Activated effector memory CD4-positive, alpha-beta T cell treated with anti-CD3 and anti-CD28 coated beads, Interleukin-2, amount 50 U/mL, for 16 hours (primary cell): Measurements from ENCODE around the gene MOV10L1.

ENCODE experiments used
- DNase-seq: peaks from one replicate; pipeline ENCODE4 v3.0.0-alpha.2; 2020

MOV10L1 gene

DNA sequence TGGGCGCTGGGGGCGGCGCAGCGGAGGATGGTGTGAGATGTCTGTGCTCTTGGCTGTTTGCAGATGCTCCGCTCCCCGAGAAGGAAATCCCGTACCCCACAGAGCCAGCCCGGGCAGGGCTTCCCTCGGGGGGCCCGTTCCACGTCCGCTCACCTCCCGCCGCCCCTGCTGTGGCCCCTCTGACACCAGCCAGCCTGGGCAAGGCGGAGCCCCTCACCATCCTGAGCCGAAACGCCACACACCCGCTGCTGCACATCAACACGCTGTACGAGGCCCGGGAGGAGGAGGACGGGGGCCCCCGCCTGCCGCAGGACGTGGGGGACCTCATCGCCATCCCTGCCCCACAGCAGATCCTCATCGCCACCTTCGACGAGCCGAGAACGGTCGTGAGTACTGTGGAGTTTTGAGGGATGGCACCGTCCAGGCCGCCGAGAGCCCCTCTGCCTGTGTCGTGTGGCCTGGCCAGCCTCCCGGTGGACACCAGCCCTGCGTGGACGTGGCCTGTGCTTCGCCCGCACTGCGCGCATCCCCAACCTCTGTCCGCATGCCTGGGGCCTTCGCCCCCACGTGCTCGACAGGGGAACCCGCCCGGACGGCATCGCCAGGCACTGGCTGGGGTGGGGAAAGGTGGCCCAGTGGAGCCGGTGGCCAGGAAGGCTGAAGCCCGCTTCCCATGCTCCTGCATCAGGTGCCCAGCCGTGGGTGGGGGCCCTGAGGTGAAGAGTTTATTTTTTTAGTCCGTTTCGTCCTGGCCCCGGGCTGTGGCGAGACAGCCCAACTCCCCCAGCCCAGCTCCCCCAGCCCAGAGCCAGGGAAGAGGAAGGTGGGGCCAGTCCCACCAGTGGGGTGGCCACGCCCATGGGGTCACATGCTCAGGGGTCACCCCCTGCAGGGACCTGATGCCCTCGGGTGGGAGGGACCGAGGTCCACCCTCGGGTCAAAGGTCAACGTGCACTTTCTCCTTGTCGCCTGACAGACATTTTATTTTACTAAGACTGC lies 89.4 kb downstream of the MOV10L1 start:
- no peak for DNase-seq

- no peak for DNase-seq
Observed at GRCh38 chr22:50179937-50180726, 90.3 kb downstream of the MOV10L1 start.

- no peak for DNase-seq
Observed at GRCh38 chr22:50180727-50181521, 91.1 kb downstream of the MOV10L1 start.

GRCh38 chr22:50182176-50183081 lies 92.6 kb downstream of the MOV10L1 start:
- DNase-seq = no peak

DNA sequence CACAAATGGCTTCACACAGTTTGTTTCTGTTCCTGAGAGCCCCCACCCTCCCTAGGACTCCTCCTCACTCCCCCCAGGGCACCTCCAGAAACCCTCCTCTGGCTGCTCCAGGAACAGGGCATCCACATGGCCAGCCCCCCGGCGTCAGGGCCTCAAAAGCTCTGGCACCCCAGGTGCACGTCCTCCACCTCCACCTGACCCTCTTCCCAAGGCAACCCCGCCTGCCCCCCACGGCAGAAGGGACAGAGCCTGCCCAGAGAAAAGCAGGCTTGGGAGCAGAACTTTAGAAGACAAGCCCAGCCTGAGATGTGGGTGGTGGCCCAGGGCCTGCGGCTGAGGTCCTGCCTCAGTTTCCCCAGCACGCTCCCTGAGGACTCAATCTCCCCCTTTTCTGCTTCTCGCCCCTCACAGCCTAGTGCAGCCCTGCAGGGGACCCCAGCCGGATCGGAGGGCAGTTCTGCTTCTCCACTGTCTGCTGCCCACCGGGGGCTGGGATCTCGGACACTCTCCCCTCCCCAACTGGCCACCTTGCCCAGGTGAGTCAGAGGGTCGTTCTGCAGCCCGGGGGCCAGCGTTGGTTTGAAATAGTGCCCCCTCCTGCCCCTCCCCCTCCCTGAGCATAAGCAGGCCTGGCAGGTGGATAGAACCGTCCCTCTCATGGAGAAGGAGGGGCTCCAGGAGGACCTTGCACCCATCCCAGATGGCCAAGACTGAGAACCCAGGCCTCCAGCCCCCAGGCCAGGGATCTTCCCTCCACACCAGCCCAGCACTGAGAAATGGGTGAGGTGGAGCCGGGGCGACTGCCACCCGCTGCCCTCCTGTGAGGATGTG lies 93.5 kb downstream of the MOV10L1 start:
- no peak for DNase-seq

- DNase-seq = no peak
Observed at GRCh38 chr22:50184004-50184901, 94.4 kb downstream of the MOV10L1 start.

DNA sequence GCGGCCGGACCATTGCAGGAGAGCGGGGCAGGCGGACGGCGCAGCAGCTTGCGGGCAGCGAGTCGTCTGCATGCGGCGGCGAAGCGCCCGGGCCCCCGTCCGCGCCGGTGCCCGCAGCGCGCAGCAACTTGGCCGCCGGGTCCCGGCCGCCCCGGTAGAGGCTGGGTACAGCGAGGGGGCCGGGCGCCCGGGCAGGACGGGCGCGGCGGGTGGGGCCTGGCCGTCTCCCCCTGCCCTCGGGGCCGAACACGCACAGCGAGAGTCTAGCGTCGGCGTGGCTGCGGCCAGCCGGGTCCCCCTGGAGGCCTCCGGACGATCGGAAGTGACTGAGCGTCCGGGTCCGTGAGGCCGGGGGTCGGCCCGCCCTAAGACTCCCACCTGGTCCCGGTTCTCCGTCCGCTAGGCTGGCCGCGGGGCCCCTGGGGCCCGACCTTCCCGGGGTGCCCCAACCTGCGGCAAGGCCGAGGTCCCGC lies 95.1 kb downstream of the MOV10L1 start:
- no peak for DNase-seq

DNA sequence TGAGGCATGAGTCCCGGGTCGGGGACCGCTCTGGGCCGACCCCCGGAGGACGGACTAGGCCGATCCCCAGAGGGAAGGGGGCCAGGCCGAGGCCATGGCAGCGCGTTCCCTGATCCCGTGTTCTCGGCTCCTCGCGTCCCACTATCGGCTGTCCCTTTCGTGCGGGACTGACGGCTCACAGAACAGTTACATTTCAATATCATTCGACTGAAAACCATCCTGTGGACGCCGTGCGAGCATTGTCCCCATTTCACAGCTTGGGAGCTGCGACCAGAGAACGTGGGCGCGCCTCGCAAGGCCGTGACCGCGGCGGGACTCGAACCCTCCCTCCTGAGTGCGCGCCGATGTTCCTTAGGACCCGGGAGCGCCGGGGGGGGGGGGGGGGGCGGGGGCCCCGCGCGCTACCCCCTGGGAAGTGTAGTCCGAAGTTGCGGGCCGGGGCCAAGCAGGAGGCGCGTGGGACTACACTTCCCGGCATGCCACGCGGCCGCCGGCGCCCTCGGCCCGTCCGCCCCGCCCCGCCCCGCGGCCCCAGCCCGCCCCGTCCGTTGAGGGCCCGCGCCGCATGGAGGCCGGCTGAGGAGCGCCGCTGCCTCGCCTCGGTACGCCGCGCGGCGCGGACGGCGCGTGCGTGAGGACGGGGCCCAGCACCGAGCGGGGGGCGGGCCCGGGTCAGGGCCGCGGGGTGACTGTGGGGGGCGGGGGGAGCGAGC lies 95.7 kb downstream of the MOV10L1 start, which contains the start of gene TRABD:
Gene TRABD (plus strand): TSS at position 539 of the 713 bp plus-strand sequence. CDS start 7,148 bp downstream, outside the sequence.
- DNase-seq = peak; percentile 96

GRCh38 chr22:50186181-50186714 lies 96.4 kb downstream of the MOV10L1 start:
- no peak for DNase-seq

DNA sequence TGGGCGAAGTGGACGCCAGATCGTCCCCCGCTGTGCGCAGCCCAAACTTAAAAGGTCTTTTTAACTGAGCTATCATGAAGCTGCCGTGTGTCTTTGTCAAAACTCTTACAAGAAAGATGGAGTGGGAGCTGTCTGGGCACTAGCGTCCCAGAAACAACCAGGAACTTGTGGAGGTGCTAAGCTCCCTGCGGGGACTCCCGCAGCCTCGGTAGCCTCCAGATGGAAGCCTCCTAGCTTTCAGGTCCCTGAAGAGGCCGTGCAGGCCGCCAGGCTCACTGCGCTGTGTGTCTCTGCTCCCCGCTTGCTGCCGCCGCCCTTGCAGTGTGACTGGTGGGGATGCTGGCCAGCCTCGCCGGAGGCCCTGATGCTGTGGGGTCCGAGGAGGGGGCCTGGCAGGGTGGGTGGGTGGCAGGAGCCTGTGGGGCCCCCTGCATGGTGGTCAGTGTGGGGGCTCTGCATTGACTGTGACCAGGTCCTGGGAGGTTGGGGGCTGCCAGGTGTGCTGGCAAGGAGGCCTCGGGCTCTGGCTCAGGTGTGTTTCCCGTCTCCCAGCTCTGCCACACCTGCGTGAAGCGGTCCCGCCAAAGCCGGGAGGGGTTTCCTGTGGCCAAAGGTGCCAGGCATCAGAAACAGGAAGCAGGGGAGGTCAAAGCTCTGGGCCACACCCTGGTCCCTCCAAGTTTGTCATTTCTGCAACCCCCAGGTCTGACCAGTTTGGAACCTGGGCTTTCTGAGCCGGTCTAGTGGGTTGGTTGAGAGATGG lies 97.1 kb downstream of the MOV10L1 start:
- DNase-seq = no peak

DNA sequence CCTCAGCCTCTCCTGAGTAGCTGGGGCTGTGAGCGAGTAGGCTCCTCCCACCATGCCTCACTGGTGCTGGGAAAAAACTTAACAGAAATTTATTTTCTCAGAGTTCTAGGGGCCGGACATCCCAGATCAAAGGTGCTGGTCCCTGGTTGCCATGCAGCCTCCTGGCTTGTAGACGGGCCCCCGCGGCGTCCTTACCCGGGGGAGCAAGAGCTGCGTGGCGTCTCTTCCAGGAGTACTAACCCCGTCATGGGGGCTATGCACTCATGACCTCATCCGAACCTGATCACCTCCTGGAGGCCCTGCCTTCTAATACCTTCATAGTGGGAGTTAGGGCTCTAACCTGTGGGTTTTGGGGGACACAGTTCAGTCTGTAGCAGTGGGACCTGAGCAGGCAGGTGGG lies 98.5 kb downstream of the MOV10L1 start:
- DNase-seq = no peak

GRCh38 chr22:50189184-50189848 lies 99.5 kb downstream of the MOV10L1 start:
- DNase-seq = no peak

DNA sequence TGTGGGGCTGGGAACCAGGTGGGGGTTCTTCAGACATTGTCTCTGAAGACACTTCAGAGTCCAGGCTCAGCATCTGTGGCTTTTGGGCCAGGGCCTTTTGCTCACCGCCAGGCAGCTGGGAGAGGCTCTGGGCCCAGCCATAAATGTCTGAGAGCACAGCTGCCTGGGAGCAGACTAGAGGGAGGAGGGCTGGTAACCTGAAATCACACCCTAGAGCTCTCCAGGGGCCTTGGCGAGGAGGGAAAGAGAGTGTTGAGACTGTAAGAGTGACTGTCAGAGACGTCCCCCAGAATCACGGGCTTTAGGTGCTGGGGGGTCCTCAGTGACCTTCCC lies 100.0 kb downstream of the MOV10L1 start:
- no peak for DNase-seq

- DNase-seq = peak; percentile 91
Observed at GRCh38 chr22:50190182-50190940, 100.6 kb downstream of the MOV10L1 start.

DNA sequence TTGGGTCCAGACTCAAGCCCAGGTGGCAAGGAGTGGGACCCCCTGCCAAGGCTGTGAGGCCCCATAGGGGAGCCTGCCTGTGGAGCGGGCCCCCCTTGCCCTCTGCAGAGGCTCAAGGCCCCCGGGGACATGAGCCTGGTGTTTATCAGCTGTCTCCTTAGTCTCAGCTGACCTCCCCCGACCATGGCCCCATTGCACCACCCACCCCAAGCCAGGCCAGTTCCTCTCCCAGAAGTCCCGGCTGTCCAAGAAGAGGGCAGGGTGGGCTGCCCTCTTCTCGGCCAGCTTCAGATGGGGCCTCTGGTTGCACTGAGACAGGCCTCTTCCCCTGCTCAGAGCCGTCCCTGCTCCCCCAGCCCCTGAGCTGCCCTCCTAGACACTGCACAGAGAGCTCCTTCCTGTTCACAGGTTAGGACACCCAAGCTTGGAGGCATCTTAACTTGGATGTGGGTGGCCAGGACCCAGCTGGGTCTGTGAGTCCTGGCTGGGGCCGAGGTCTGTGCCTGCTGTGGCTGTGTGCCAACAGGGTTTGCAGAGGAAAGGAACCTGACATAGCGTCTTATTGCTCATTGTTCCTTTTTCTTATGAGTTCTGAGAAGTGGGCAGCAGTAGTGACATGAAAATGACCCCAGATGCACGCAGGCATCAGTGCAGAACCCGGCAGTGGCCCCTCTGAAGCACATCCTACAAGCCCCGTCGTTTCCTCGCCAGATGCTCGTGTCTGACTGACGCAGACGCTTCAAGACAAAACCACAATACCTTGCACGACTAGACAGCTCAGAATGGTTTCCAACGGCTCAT lies 101.3 kb downstream of the MOV10L1 start:
- DNase-seq = peak; percentile 89
